ENCODE data around the gene COL6A1. TPM values are rescaled to one million over a fixed set of nuclear protein-coding genes. Genes with fewer than 3 reads are reported as not detected.
A peak's percentile ranks its signal among the peaks of the same experiment; 100 is the strongest.

Gene COL6A1
- total and polyA plus RNA-seq, 2 of the 4 experiments (the other 2 are of a cell fraction): 173 to 1,578 TPM

GRCh38 chr21:45941338-45941710 lies 40.2 kb upstream of the COL6A1 start:
- TF ChIP-seq MXI1 (IDR thresholded peaks at IDR 0.05; ENCODE audit: borderline replicate concordance, low read depth, low read length) (no peak), SMC3 (IDR thresholded peaks at IDR 0.05; ENCODE audit: low read depth, low read length) (no peak), RFX5 (IDR thresholded peaks at IDR 0.05; ENCODE audit: low read depth, low read length) (no peak), CTCF (conservative IDR thresholded peaks at IDR 0.05; ENCODE audit: low read depth, low read length) (no peak), CEBPB (IDR thresholded peaks at IDR 0.05; ENCODE audit: low read depth, low read length) (no peak), USF2 (IDR thresholded peaks at IDR 0.05; ENCODE audit: low read depth, low read length) (no peak), BHLHE40 (IDR thresholded peaks at IDR 0.05; ENCODE audit: low read depth, low read length) (no peak)
- no peak for ATAC-seq (ENCODE audit: low read depth)

More at GRCh38 chr21:45941338-45941710, 40.2 kb upstream of the COL6A1 start:
- H3K4ac ChIP-seq (ENCODE audit: low read depth, low read length): no peak overlapping the region
- in situ Hi-C loops (cut with MboI; ENCODE audit: low sequenced_read_pairs): no loop called here
- H2AFZ ChIP-seq (replicated peaks; ENCODE audit: low read length, poor library complexity): no peak overlapping the region
- ChIA-PET POLR2A (ENCODE audit: unreplicated experiment) (no interaction called here), CTCF (no interaction called here)
- H3K56ac ChIP-seq (ENCODE audit: extremely low read depth, insufficient read depth, low read length): no peak overlapping the region
- no peak overlapping the region for H2BK120ac ChIP-seq (ENCODE audit: low read depth, low read length)
- H3K4me2 ChIP-seq (ENCODE audit: low read depth, low read length): no peak overlapping the region
- no peak overlapping the region for H3K4me3 ChIP-seq (ENCODE audit: insufficient read depth, low read depth, low read length)
- WGBS, 2 experiments (ENCODE audit: extremely low coverage in 2 of 2, insufficient read length in 1 of 2): 87% methylated on average over 8 of the region's 14 CpGs; no CpG with 5 or more reads in 1 of the 2 experiments
- H3K27me3 ChIP-seq (ENCODE audit: control insufficient read depth, insufficient read depth, low read length): no peaks in the 10 kb centered on the region; the same call in 1 of the 2 replicates
- no peaks in the 10 kb centered on the region for H3K79me1 ChIP-seq (ENCODE audit: low read depth in 1 of 2, low read length in 2 of 2)
- H2BK5ac ChIP-seq (ENCODE audit: low read depth, low read length, poor library complexity, severe bottlenecking): no peak overlapping the region
- H2BK20ac ChIP-seq (ENCODE audit: low read depth, low read length): no peak overlapping the region
- no peak overlapping the region for H4K5ac ChIP-seq (ENCODE audit: low read depth, low read length)
- no TSS peak for BruUV-seq (replicated peaks)
- H2AK9ac ChIP-seq (replicated peaks; ENCODE audit: low read depth, low read length, poor library complexity): peak overlapping the region; percentile 28
- no peak overlapping the region for H3K27ac ChIP-seq (ENCODE audit: insufficient read depth, low read length)
- H3K9me3 ChIP-seq (ENCODE audit: control insufficient read depth, insufficient read depth, low read length): peaks cover 10% of the 10 kb centered on the region
- H3K36me3 ChIP-seq (ENCODE audit: control insufficient read depth, insufficient read depth, low read length): no peaks in the 10 kb centered on the region
- H2AK5ac ChIP-seq (ENCODE audit: low read depth, low read length): no peak overlapping the region
- H3K14ac ChIP-seq (replicated peaks; ENCODE audit: low read depth, low read length): no peak overlapping the region
- no peak overlapping the region for H3K23ac ChIP-seq (ENCODE audit: low read depth, low read length)
- H4K20me1 ChIP-seq (ENCODE audit: insufficient read depth, low read length): no peaks in the 10 kb centered on the region
- no peak overlapping the region for H4K91ac ChIP-seq (ENCODE audit: insufficient read depth, low read depth, low read length)
- no peak overlapping the region for H4K8ac ChIP-seq (ENCODE audit: low read depth in 2 of 2, low read length in 2 of 2)
- dilution Hi-C loops (cut with HindIII; ENCODE audit: low sequenced_read_pairs, unreplicated experiment): no loop called here
- no peak overlapping the region for H3K18ac ChIP-seq (ENCODE audit: low read depth, low read length)
- no peaks in the 10 kb centered on the region for H3K4me1 ChIP-seq (ENCODE audit: control insufficient read depth, insufficient read depth, low read length)
- intact Hi-C loops (cut with micrococcal nuclease): no loop called here
- no peak for DNase-seq
- no peak overlapping the region for H2BK15ac ChIP-seq (ENCODE audit: low read depth, low read length)
- no peak overlapping the region for H3K9ac ChIP-seq (ENCODE audit: low read depth, low read length)
- no peaks in the 10 kb centered on the region for H3K9me1 ChIP-seq (ENCODE audit: insufficient read depth, low read length)

All from IMR-90 (cell line).